OCI-LY7 (cell line): ENCODE results near the gene KIN. TPM values are rescaled to one million over a fixed set of nuclear protein-coding genes. Genes with fewer than 3 reads are reported as not detected.

ENCODE experiments used
- BruUV-seq: library from RNA; stranded (reverse); fragments of 400-500 nt; replicated peaks from 2 replicates; lab custom pipeline; 2021; lab: Mats Ljungman, UMichigan
- CTCF ChIA-PET: fragments of 300-600 bp; sonication (Branson Sonifier 250); formaldehyde crosslinking; loops from one replicate; lab custom pipeline; 2022; ENCODE audit warnings: antibody characterized with exemption; ENCODE audit not compliant: unreplicated experiment; lab: Charles Lee
- POLR2A ChIA-PET: fragments of 300-600 bp; sonication (Branson Sonifier 250); formaldehyde crosslinking; loops from one replicate; lab custom pipeline; 2022; ENCODE audit warnings: antibody characterized with exemption; lab: Charles Lee
- DNase-seq: peaks from one replicate; pipeline ENCODE4 v3.0.0-alpha.2; 2015; ENCODE audit warnings: low spot score
- H2AFZ ChIP-seq: fragments of 200-600 bp; sonication (generic), shearing (Covaris generic); 2 replicates; pipeline ENCODE4 v1.6.1; 2014; ENCODE audit warnings: mild to moderate bottlenecking, antibody characterized with exemption, low read length, moderate library complexity
- H3K27ac ChIP-seq: fragments of 200-600 bp; sonication (generic); 2 replicates; pipeline ENCODE4 v1.5.1; 2014; ENCODE audit warnings: mixed run types, low read depth, mild to moderate bottlenecking, moderate library complexity, low read length, inconsistent platforms; ENCODE audit not compliant: poor library complexity, severe bottlenecking
- H3K36me3 ChIP-seq: fragments of 200-600 bp; sonication (generic); 2 replicates; pipeline ENCODE4 v1.6.1; 2014; ENCODE audit warnings: mild to moderate bottlenecking, antibody characterized with exemption, low read length, moderate library complexity, mixed read lengths; ENCODE audit not compliant: insufficient read depth
- H3K4me1 ChIP-seq: fragments of 200-600 bp; sonication (generic); 2 replicates; pipeline ENCODE4 v1.5.1; 2014; ENCODE audit warnings: mild to moderate bottlenecking, low read length; ENCODE audit not compliant: insufficient read depth, poor library complexity, severe bottlenecking
- H3K4me2 ChIP-seq: fragments of 200-600 bp; sonication (generic); 2 replicates; pipeline ENCODE4 v1.6.1; 2014; ENCODE audit warnings: mild to moderate bottlenecking, low read length
- H3K4me3 ChIP-seq: fragments of 200-600 bp; sonication (generic); 2 replicates; pipeline ENCODE4 v1.5.1; 2014; ENCODE audit warnings: mild to moderate bottlenecking, low read depth, low read length; ENCODE audit not compliant: poor library complexity, severe bottlenecking
- H3K79me2 ChIP-seq: fragments of 200-600 bp; sonication (generic); 2 replicates; pipeline ENCODE4 v1.6.1; 2016; ENCODE audit warnings: low read depth, mild to moderate bottlenecking, low read length, moderate library complexity, mixed read lengths; ENCODE audit not compliant: insufficient read depth
- H3K9me2 ChIP-seq: fragments of 200-600 bp; sonication (generic); 2 replicates; pipeline ENCODE4 v1.6.1; 2016; ENCODE audit warnings: mild to moderate bottlenecking, low read length, mixed read lengths; ENCODE audit not compliant: insufficient read depth
- H3K9me3 ChIP-seq: fragments of 200-600 bp; sonication (generic); 2 replicates; pipeline ENCODE4 v1.6.1; 2014; ENCODE audit warnings: mild to moderate bottlenecking, mixed run types, low read length, mixed read lengths
- H4K20me1 ChIP-seq: fragments of 200-600 bp; sonication (generic); 2 replicates; pipeline ENCODE4 v1.6.1; 2014; ENCODE audit warnings: mild to moderate bottlenecking, antibody characterized with exemption, low read length, moderate library complexity, mixed read lengths; ENCODE audit not compliant: insufficient read depth
- CTCF ChIP-seq: fragments of 200-600 bp; sonication (generic); conservative IDR thresholded peaks from 2 replicates; pipeline ENCODE4 v1.5.1; 2014; ENCODE audit warnings: mild to moderate bottlenecking, antibody characterized with exemption, low read length, moderate library complexity, mixed read lengths
- EZH2phosphoT487 ChIP-seq: fragments of 200-600 bp; sonication (generic); IDR thresholded peaks from 2 replicates; pipeline ENCODE4 v1.6.1; 2018; ENCODE audit warnings: low read depth, borderline replicate concordance, mild to moderate bottlenecking, mixed run types, antibody characterized with exemption, low read length, moderate library complexity, mixed read lengths
- intact Hi-C: fragments of 100-400 bp; cut with micrococcal nuclease; formaldehyde crosslinking; loops from one replicate; pipeline ENCODE4 v1.10.0; 2022; ENCODE audit not compliant: unreplicated experiment
- total RNA-seq, 2 experiments: library from RNA; depleted of rRNA in 1 of 2; stranded (reverse); fragments of >200 nt in 1 of 2; shearing (Covaris generic) in 1 of 2; gene quantifications; 2 replicates each; pipeline ENCODE4 v1.2.3, GENCODE V29; 2014 to 2022

The KIN gene
- total RNA-seq, 2 experiments from 2014 or later = 12.0 to 15.5 TPM

GRCh38 chr10:7834262-7834661 lies 46.5 kb upstream of the KIN start:
- H4K20me1 ChIP-seq = no peaks in the 10 kb centered on the region
- H3K79me2 ChIP-seq = peaks cover 14% of the 10 kb centered on the region; the same call in 1 of the 2 replicates
- H3K4me3 ChIP-seq = no peak overlapping the region
- ChIA-PET CTCF (no interaction called here), POLR2A (no interaction called here)
- H3K4me2 ChIP-seq = no peak overlapping the region
- H3K9me2 ChIP-seq = no peaks in the 10 kb centered on the region
- BruUV-seq = no TSS peak
- intact Hi-C loops = no loop called here
- H2AFZ ChIP-seq = no peak overlapping the region
- TF ChIP-seq EZH2phosphoT487 (no peak), CTCF (no peak)
- no peak for DNase-seq
- H3K27ac ChIP-seq = no peak overlapping the region
- H3K9me3 ChIP-seq = no peaks in the 10 kb centered on the region
- peaks cover 19% of the 10 kb centered on the region; the same call in 1 of the 2 replicates for H3K36me3 ChIP-seq
- no peaks in the 10 kb centered on the region for H3K4me1 ChIP-seq

GRCh38 chr10:7833210-7833609 lies 45.4 kb upstream of the KIN start:
- no TSS peak for BruUV-seq
- intact Hi-C loops = no loop called here
- Histone ChIP-seq H3K9me3 (no peaks in the 10 kb centered on the region), H3K4me2 (no peak overlapping the region), H4K20me1 (no peaks in the 10 kb centered on the region), H3K79me2 (peaks cover 14% of the 10 kb centered on the region; the same call in 1 of the 2 replicates), H3K36me3 (peaks cover 22% of the 10 kb centered on the region; the same call in 1 of the 2 replicates), H3K27ac (no peak overlapping the region), H2AFZ (no peak overlapping the region), H3K4me3 (no peak overlapping the region), H3K4me1 (no peaks in the 10 kb centered on the region), H3K9me2 (no peaks in the 10 kb centered on the region)
- ChIA-PET POLR2A (no interaction called here), CTCF (no interaction called here)
- DNase-seq = no peak
- no peak for TF ChIP-seq EZH2phosphoT487
- TF ChIP-seq CTCF = no peak

- no peak for DNase-seq
- no peak overlapping the region for H3K4me2 ChIP-seq
- ChIA-PET POLR2A (no interaction called here), CTCF (no interaction called here)
- H3K27ac ChIP-seq = no peak overlapping the region
- H3K79me2 ChIP-seq = peaks cover 14% of the 10 kb centered on the region; the same call in 1 of the 2 replicates
- no peaks in the 10 kb centered on the region for H4K20me1 ChIP-seq
- intact Hi-C loops = no loop called here
- no peaks in the 10 kb centered on the region for H3K4me1 ChIP-seq
- no peaks in the 10 kb centered on the region for H3K9me3 ChIP-seq
- no peak overlapping the region for H3K4me3 ChIP-seq
- no peaks in the 10 kb centered on the region for H3K9me2 ChIP-seq
- BruUV-seq = no TSS peak
- TF ChIP-seq EZH2phosphoT487 = no peak
- no peak for TF ChIP-seq CTCF
- H2AFZ ChIP-seq = no peak overlapping the region
- peaks cover 26% of the 10 kb centered on the region; the same call in 1 of the 2 replicates for H3K36me3 ChIP-seq
Measured at GRCh38 chr10:7832060-7832459, 44.3 kb upstream of the KIN start.
